Naive thymus-derived CD4-positive, alpha-beta T cell (primary cell): ENCODE measurements around the gene DGCR8. TPM values are rescaled to one million over a fixed set of nuclear protein-coding genes. Genes with fewer than 3 reads are reported as not detected.
A peak's percentile ranks its signal among the peaks of the same experiment; 100 is the strongest.

ENCODE experiments used
- ATAC-seq: fragments of 150-1000 bp; cut with Tn5 transposase; 2 replicates; pipeline ENCODE4 v1.10.0; 2021; ENCODE audit warnings: mild to moderate bottlenecking, moderate library complexity
- CTCF ChIA-PET: fragments of 350-600 bp; sonication (Branson Sonifier 250); formaldehyde crosslinking; loops from one replicate; lab custom pipeline; 2021; ENCODE audit warnings: antibody characterized with exemption; lab: Charles Lee
- POLR2A ChIA-PET: fragments of 350-600 bp; sonication (Branson Sonifier 250); formaldehyde crosslinking; loops from one replicate; lab custom pipeline; 2021; ENCODE audit warnings: antibody characterized with exemption, inconsistent platforms; lab: Charles Lee
- DNase-seq, 9 donors: peaks; one replicate each; pipeline versions ENCODE4 v3.0.0 to v3.0.0-alpha.2; 2020 to 2022; ENCODE audit warnings: mixed read lengths in 1 of 9
- H3K27ac ChIP-seq: one replicate; pipeline ENCODE4 v1.7.0; 2013; ENCODE audit warnings: mild to moderate bottlenecking, low read depth, low read length, moderate library complexity
- H3K27me3 ChIP-seq, 2 donors: one replicate each; pipeline ENCODE4 v1.7.0; 2013; ENCODE audit warnings: low read length in 2 of 2, mild to moderate bottlenecking in 2 of 2, moderate library complexity in 2 of 2; ENCODE audit not compliant: control insufficient read depth in 2 of 2, insufficient read depth in 2 of 2
- H3K36me3 ChIP-seq, 3 experiments: 1 replicate in 2 of 3; 2 replicates in 1 of 3; pipeline ENCODE4 v1.7.0; 2013; ENCODE audit warnings: low read length in 3 of 3, mild to moderate bottlenecking in 3 of 3, moderate library complexity in 1 of 3; ENCODE audit not compliant: insufficient read depth in 3 of 3, control insufficient read depth in 2 of 3
- H3K4me1 ChIP-seq, 2 donors: one replicate each; pipeline ENCODE4 v1.7.0; 2013; ENCODE audit warnings: low read length in 2 of 2, mild to moderate bottlenecking in 2 of 2, moderate library complexity in 1 of 2; ENCODE audit not compliant: control insufficient read depth in 2 of 2, insufficient read depth in 2 of 2
- H3K4me3 ChIP-seq: 2 replicates; pipeline ENCODE4 v1.7.0; 2013; ENCODE audit warnings: mild to moderate bottlenecking, low read length
- H3K9me3 ChIP-seq, 3 experiments: 1 replicate in 2 of 3; 2 replicates in 1 of 3; pipeline ENCODE4 v1.7.0; 2013; ENCODE audit warnings: low read length in 3 of 3; ENCODE audit not compliant: control insufficient read depth in 2 of 3
- H3K27ac Mint-ChIP-seq, 9 donors: one replicate each; pipeline ENCODE4 v1.8.0; 2020 to 2022; ENCODE audit warnings: mixed read lengths in 9 of 9, mild to moderate bottlenecking in 8 of 9, moderate library complexity in 5 of 9, inconsistent platforms in 2 of 9
- H3K27me3 Mint-ChIP-seq, 5 donors: one replicate each; pipeline ENCODE4 v1.8.0; 2021 to 2022; ENCODE audit warnings: mixed read lengths in 5 of 5, mild to moderate bottlenecking in 1 of 5
- H3K36me3 Mint-ChIP-seq, 5 donors: one replicate each; pipeline ENCODE4 v1.8.0; 2020 to 2022; ENCODE audit warnings: mixed read lengths in 5 of 5, mild to moderate bottlenecking in 3 of 5, inconsistent platforms in 1 of 5
- H3K4me1 Mint-ChIP-seq, 7 donors: one replicate each; pipeline ENCODE4 v1.8.0; 2020 to 2022; ENCODE audit warnings: mixed read lengths in 7 of 7, mild to moderate bottlenecking in 3 of 7, inconsistent platforms in 1 of 7
- H3K4me3 Mint-ChIP-seq, 10 donors: one replicate each; pipeline ENCODE4 v1.8.0; 2020 to 2022; ENCODE audit warnings: mild to moderate bottlenecking in 10 of 10, mixed read lengths in 10 of 10, moderate library complexity in 6 of 10, inconsistent platforms in 2 of 10
- H3K9me3 Mint-ChIP-seq, 11 donors: one replicate each; pipeline ENCODE4 v1.8.0; 2020 to 2022; ENCODE audit warnings: mixed read lengths in 11 of 11, mild to moderate bottlenecking in 4 of 11, inconsistent platforms in 1 of 11, moderate library complexity in 1 of 11
- intact Hi-C, 2 donors: fragments of 100-400 bp; cut with micrococcal nuclease; formaldehyde crosslinking; loops; one replicate each; pipeline ENCODE4 v1.15.1; 2023
- polyA plus RNA-seq, 2 donors: library from polyadenylated mRNA; unstranded; fragments of 300-500 nt; fragmentation: Illumina TruSeq; gene quantifications; one replicate each; pipeline ENCODE4 v1.2.3, GENCODE V29; 2021
- total RNA-seq, 6 experiments: library from RNA in 5 of 6; stranded (reverse) in 5 of 6; gene quantifications; 1 replicate in 5 of 6; 2 replicates in 1 of 6; pipeline ENCODE4 v1.2.3 and lab custom pipeline; 2021 to 2026

The DGCR8 gene
- total and polyA plus RNA-seq, 7 experiments from 2014 or later, result 4.1 to 63.6 (median 37.4) TPM

DNA sequence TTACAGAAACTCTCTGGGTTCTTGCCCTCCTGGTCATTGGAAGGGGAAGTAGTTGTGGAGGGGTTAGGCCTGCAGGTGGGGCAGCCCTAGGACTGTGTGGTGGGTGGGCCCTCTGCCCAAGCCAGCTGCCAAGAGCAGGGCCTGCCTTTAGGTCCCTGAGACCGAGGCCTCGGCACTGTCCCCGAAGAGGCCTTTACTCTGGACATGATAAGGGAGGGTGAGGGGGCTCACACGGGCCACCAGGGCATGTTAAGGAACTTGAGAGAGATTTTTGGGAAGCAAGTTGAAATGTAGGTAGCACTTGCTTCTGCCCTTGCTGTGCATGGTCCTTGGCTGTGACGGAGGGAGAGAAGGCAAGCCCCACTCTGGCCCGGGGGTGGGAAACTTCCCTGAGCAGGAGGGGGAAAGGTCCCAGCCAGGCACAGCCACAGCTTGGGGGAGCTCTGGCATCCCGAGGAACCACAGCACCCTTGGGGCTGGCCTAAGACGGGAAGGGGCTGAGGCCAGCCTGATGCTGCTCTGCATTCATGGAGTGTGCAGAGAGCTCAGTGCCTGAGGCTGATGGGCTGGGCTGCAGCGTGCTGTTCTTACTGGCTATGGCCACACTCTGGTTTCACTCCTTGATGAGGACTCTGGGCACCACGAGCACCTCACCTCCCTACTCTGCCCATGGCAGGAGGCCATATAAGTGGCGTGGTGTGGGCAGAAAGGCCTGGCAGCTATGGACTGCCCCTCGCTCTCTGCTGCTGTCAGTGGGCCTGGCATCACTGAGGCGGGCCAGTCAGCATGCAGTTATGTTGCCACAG lies 28.1 kb downstream of the DGCR8 start:
- no peak overlapping the region for H3K4me3 ChIP-seq
- peaks cover 0 to 87% (median 6%) of the 10 kb centered on the region in 3 experiments for H3K36me3 ChIP-seq
- ATAC-seq (no peak), DNase-seq (no peak)
- peaks cover 0 to 7% (median 6%) of the 10 kb centered on the region in 5 donors for H3K36me3 Mint-ChIP-seq
- no peaks in the 10 kb centered on the region for H3K9me3 ChIP-seq
- ChIA-PET POLR2A (no interaction called here), CTCF (interaction anchor here (0.6 kb wide), 1 partner anchor 470 kb away, joined by 4 read pairs; no protein-coding TSS in a partner anchor)
- H3K4me1 Mint-ChIP-seq, result peaks cover under 1 to 15% (median 8%) of the 10 kb centered on the region in 7 donors
- H3K27me3 Mint-ChIP-seq, result no peaks in the 10 kb centered on the region
- no peaks in the 10 kb centered on the region for H3K9me3 Mint-ChIP-seq
- no peak overlapping the region for H3K4me3 Mint-ChIP-seq
- H3K27ac Mint-ChIP-seq, result peak overlapping the region in 7 of 9 donors; percentile 25 to 63 (median 57)
- intact Hi-C loops, result no loop called here
- peaks cover 0 to 6% of the 10 kb centered on the region in 2 donors for H3K4me1 ChIP-seq
- no peaks in the 10 kb centered on the region for H3K27me3 ChIP-seq
- no peak overlapping the region for H3K27ac ChIP-seq

DNA sequence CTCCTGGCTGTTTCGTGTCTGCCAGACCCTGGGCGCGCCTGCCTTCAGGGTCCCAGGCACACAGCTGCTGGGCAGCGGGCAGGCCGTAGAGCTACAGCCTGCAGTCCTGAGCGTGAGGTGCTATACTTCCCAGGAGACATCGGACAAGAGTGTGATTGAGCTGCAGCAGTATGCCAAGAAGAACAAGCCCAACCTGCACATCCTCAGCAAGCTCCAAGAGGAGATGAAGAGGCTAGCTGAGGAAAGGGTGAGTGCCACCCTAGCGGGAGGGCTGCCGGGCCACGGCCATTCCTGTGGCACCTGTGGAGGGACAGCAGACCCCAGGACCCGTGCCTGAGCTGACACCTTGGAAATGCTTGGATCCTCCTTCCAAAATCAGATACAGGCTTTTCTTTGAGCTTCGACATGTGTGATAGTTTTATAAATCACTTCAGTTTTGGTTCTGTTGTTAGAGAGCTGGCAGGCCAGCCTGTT lies 28.8 kb downstream of the DGCR8 start:
- CTCF ChIA-PET, result interaction anchor here (0.6 kb wide), 2 partner anchors 12 to 470 kb away, joined by 4 to 8 read pairs; no protein-coding TSS in a partner anchor
- Histone ChIP-seq H3K9me3 (no peaks in the 10 kb centered on the region), H3K27me3 (no peaks in the 10 kb centered on the region), H3K4me1 (peaks cover 0 to 6% of the 10 kb centered on the region in 2 donors), H3K36me3 (peaks cover 0 to 88% (median 6%) of the 10 kb centered on the region in 3 experiments), H3K27ac (no peak overlapping the region), H3K4me3 (no peak overlapping the region)
- H3K36me3 Mint-ChIP-seq, result peaks cover 0 to 7% (median 6%) of the 10 kb centered on the region in 5 donors
- ATAC-seq (no peak), DNase-seq (no peak)
- intact Hi-C loops, result no loop called here
- peaks cover 0 to 15% (median 8%) of the 10 kb centered on the region in 7 donors for H3K4me1 Mint-ChIP-seq
- H3K9me3 Mint-ChIP-seq, result no peaks in the 10 kb centered on the region
- H3K4me3 Mint-ChIP-seq, result no peak overlapping the region
- peak overlapping the region in 5 of 9 donors; percentile 16 to 57 (median 34) for H3K27ac Mint-ChIP-seq
- POLR2A ChIA-PET, result no interaction called here
- no peaks in the 10 kb centered on the region for H3K27me3 Mint-ChIP-seq

DNA sequence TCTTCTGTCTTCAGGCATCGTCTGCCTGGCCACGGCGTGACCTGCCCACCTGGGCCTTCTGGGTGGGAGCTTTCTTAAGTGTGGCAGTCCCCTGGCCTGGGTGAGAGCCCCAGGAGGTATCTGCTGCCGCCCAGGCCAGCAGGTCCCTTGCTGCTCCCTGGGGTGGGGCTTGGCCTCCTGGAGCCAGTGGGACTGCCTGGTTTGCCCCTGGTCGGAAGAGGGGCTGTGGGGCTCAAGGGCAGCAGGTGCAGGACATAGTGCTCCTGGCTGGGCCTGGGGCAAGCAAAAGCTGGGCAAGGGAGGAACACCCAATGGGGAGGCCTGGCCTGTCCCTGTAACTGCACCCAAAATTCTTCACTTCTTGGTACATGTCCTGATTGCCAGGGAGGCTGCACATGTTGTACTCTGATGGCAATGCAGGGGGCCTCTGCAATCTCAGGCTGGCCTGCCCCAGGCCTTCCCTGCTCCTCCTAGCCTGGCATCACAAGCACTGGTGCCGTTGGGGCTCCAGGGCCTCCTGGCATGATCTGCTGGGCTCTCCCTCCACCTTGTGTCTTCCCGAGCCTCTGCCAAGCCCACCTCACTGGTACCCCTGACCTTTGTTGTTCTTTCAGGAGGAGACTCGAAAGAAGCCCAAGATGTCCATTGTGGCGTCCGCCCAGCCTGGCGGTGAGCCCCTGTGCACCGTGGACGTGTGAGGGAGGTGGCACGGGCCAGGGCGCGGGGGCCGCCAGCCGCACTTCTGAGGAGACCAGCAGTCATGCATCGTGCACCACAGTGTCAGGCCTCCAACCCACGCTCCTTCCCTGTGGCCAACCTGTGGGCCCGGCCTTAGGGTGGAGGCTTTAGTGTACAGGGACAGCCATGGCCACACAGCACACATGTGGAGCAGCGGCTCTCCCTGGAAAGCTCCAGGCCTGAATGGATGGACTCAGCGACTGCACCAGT lies 29.6 kb downstream of the DGCR8 start:
- no peaks in the 10 kb centered on the region for H3K27me3 Mint-ChIP-seq
- ChIA-PET POLR2A (interaction anchor here (0.6 kb wide), 1 partner anchor 31 kb away, joined by 3 read pairs; no protein-coding TSS in a partner anchor), CTCF (interaction anchor here (0.6 to 1.0 kb wide), 2 partner anchors 8 to 11 kb away, joined by 4 to 8 read pairs; no protein-coding TSS in a partner anchor)
- no peaks in the 10 kb centered on the region for H3K9me3 Mint-ChIP-seq
- no peaks in the 10 kb centered on the region for H3K9me3 ChIP-seq
- intact Hi-C loops, result loop anchor here in 1 of 2 donors (10.0 kb wide), 1 partner anchor 965 kb away; the partner anchor contains the start of gene ESS2
- peaks cover 0 to 21% (median 8%) of the 10 kb centered on the region in 7 donors for H3K4me1 Mint-ChIP-seq
- peaks cover 0 to 10% (median 6%) of the 10 kb centered on the region in 5 donors for H3K36me3 Mint-ChIP-seq
- H3K4me1 ChIP-seq, result peaks cover 0 to 6% of the 10 kb centered on the region in 2 donors
- H3K27ac Mint-ChIP-seq, result peak overlapping the region in 3 of 9 donors; percentile 38 to 62 (median 49)
- peaks cover 0 to 95% (median 11%) of the 10 kb centered on the region in 3 experiments for H3K36me3 ChIP-seq
- no peak overlapping the region for H3K4me3 ChIP-seq
- no peak for ATAC-seq
- no peaks in the 10 kb centered on the region for H3K27me3 ChIP-seq
- H3K27ac ChIP-seq, result peak overlapping the region; percentile 22
- no peak for DNase-seq
- no peak overlapping the region for H3K4me3 Mint-ChIP-seq

DNA sequence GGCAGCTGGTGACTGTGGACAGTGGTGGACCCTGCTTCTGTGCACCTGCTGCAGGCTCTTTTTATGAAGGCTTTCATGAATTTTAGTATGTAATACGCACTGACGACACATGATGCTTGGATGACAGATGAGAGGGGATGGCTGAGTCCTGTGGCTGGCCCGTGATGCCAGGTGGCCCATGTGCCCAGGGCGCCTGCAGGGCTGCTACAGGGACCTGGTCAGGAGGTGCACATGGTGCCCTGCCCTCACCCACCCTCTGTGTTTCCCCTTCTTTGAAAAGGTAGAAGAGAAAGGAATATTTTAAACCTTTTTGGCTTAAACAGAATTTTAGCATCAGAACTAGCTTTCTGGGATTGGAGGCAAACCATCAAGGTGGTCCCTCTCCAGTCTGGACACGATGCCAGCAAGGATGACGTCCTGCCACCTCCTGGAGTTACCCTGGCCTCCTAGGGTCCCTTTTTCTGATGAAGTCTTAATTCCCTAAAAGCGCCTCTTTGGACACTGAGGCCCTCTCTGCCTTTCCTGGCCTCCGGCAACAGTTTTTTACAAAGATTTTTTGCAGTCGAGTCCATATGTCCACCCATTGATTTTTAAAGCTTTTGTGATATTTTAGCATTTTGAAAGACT lies 30.4 kb downstream of the DGCR8 start:
- H3K4me3 ChIP-seq, result no peak overlapping the region
- peak overlapping the region; percentile 50 for H3K27ac ChIP-seq
- no peaks in the 10 kb centered on the region for H3K27me3 Mint-ChIP-seq
- H3K4me1 Mint-ChIP-seq, result peaks cover 5 to 27% (median 13%) of the 10 kb centered on the region in 7 donors
- peaks cover 0 to 97% (median 11%) of the 10 kb centered on the region in 3 experiments for H3K36me3 ChIP-seq
- peaks cover 4 to 10% of the 10 kb centered on the region in 2 donors for H3K4me1 ChIP-seq
- intact Hi-C loops, result loop anchor here in 1 of 2 donors (10.0 kb wide), 1 partner anchor 966 kb away; the partner anchor contains the start of gene ESS2
- H3K9me3 ChIP-seq, result no peaks in the 10 kb centered on the region
- POLR2A ChIA-PET, result no interaction called here
- peak overlapping the region in 7 of 9 donors; percentile 28 to 88 (median 54) for H3K27ac Mint-ChIP-seq
- no peak for DNase-seq
- H3K4me3 Mint-ChIP-seq, result no peak overlapping the region
- H3K27me3 ChIP-seq, result no peaks in the 10 kb centered on the region
- CTCF ChIA-PET, result interaction anchor here (1.0 to 1.2 kb wide), 2 partner anchors 9 to 92 kb away, joined by 3 to 4 read pairs; no protein-coding TSS in a partner anchor
- peaks cover 0 to 13% (median 6%) of the 10 kb centered on the region in 5 donors for H3K36me3 Mint-ChIP-seq
- no peak for ATAC-seq
- H3K9me3 Mint-ChIP-seq, result no peaks in the 10 kb centered on the region

DNA sequence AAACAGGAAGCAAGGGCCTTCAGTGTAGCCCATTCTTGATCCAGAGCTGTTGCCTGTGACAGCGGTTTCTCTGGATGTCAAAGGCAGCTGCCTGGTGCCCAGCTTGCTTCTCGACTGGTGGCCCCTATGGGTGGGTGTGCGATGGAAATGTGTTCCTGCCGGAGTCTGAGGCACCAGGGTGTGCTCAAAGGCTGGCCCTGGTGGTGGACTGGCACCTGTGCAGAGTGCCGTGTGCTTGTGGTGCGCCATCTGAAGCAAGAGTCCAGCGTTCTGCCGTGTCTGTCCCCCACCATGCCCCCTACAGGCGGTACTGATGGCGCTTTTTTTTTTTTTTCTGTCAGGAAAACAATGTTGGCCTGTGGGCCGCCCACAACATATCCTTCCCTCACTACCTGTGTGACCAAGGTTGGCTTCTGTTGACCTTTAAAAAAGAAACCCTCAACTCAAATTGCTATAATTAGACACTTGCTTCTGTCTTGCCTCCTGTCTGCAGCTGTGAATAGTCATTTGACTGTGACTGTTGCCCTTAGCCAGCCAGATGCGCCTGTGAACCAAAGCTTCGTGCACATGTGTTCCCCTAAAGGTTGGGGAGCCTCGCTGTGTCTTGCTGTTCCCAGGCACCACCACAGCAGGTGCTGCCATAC lies 31.1 kb downstream of the DGCR8 start:
- intact Hi-C loops, result loop anchor here in 1 of 2 donors (1.0 to 10.0 kb wide), 2 partner anchors 141 to 966 kb away; partner anchors contain the start of gene ESS2
- Histone ChIP-seq H3K9me3 (no peaks in the 10 kb centered on the region), H3K4me1 (peaks cover 11 to 17% of the 10 kb centered on the region in 2 donors), H3K27ac (peak overlapping the region; percentile 50), H3K4me3 (no peak overlapping the region), H3K27me3 (no peaks in the 10 kb centered on the region), H3K36me3 (peaks cover 0 to 94% (median 11%) of the 10 kb centered on the region in 3 experiments)
- peak overlapping the region; percentile 28 to 88 (median 64) for H3K27ac Mint-ChIP-seq
- ATAC-seq, result peak; percentile 70
- H3K4me3 Mint-ChIP-seq, result no peak overlapping the region
- ChIA-PET POLR2A (no interaction called here), CTCF (interaction anchor here (1.2 kb wide), 1 partner anchor 93 kb away, joined by 3 read pairs; no protein-coding TSS in a partner anchor)
- peaks cover 0 to 13% (median 6%) of the 10 kb centered on the region in 5 donors for H3K36me3 Mint-ChIP-seq
- peak in 2 of 9 donors; percentile 17 to 24 for DNase-seq
- peaks cover 8 to 29% (median 13%) of the 10 kb centered on the region in 7 donors for H3K4me1 Mint-ChIP-seq
- no peaks in the 10 kb centered on the region for H3K27me3 Mint-ChIP-seq
- no peaks in the 10 kb centered on the region for H3K9me3 Mint-ChIP-seq
